OCI-LY3 (cell line): Measurements from ENCODE around the gene PCNA.

Experiments
- EZH2phosphoT487 ChIP-seq: fragments of 200-600 bp; shearing (Covaris generic); IDR thresholded peaks from 2 replicates; pipeline ENCODE4 v1.6.1; 2018; ENCODE audit warnings: antibody characterized with exemption, mixed run types, low read depth
- TF ChIP-seq, protein P1 (sequence below): fragments of 200-600, 300-600 bp; sonication (generic); IDR thresholded peaks from 2 replicates; pipeline ENCODE4 v1.5.1; 2014; ENCODE audit warnings: antibody characterized with exemption, low read length, low read depth

DNA sequence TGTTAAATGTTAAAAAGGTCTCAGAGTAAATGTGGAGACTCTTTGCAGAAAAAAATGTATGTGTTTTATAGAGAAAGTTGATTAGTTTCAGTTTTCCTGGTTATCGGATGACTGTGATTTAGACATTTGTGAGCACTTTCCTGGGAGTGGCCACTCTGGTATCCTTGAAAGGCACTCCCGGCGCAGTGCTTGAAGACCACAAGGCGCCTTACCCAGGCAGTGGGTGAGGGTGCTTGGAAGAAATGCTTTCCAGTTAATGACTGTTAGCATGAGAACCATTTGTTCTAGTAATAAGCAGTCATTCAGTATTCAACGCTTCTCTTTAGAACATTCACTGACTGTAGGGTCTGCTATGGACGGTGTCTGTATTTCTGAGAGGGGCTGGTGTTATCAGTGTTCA, 14.2 kb upstream of the PCNA start:
- TF ChIP-seq, protein P1, sequence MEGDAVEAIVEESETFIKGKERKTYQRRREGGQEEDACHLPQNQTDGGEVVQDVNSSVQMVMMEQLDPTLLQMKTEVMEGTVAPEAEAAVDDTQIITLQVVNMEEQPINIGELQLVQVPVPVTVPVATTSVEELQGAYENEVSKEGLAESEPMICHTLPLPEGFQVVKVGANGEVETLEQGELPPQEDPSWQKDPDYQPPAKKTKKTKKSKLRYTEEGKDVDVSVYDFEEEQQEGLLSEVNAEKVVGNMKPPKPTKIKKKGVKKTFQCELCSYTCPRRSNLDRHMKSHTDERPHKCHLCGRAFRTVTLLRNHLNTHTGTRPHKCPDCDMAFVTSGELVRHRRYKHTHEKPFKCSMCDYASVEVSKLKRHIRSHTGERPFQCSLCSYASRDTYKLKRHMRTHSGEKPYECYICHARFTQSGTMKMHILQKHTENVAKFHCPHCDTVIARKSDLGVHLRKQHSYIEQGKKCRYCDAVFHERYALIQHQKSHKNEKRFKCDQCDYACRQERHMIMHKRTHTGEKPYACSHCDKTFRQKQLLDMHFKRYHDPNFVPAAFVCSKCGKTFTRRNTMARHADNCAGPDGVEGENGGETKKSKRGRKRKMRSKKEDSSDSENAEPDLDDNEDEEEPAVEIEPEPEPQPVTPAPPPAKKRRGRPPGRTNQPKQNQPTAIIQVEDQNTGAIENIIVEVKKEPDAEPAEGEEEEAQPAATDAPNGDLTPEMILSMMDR = no peak
- TF ChIP-seq EZH2phosphoT487 = no peak
